SK-N-MC (cell line): ENCODE data around the gene CYB5A.

Experiments
- DNase-seq: peaks from one replicate; pipeline ENCODE4 v3.0.0-alpha.2; 2011; ENCODE audit warnings: low read depth, low spot score
- H3K27ac ChIP-seq: fragments of 200-600 bp; sonication (generic); 2 replicates; pipeline ENCODE4 v1.5.1; 2016; ENCODE audit warnings: mixed run types
- H3K36me3 ChIP-seq: fragments of 200-600 bp; sonication (generic); 2 replicates; pipeline ENCODE4 v1.6.1; 2017; ENCODE audit warnings: antibody characterized with exemption, low read length, mixed read lengths; ENCODE audit not compliant: insufficient read depth
- H3K4me3 ChIP-seq: fragments of 200-600 bp; sonication (generic); 2 replicates; pipeline ENCODE4 v1.5.1; 2016
- H3K9ac ChIP-seq: fragments of 200-600 bp; sonication (generic); 2 replicates; pipeline ENCODE4 v1.8.0; 2017; ENCODE audit warnings: mixed run types, mixed read lengths; ENCODE audit not compliant: insufficient read length
- H3K9me3 ChIP-seq: fragments of 200-600 bp; sonication (generic); 2 replicates; pipeline ENCODE4 v1.6.1; 2017; ENCODE audit warnings: low read depth, mild to moderate bottlenecking, antibody characterized with exemption, low read length, moderate library complexity, mixed read lengths
- EZH2 ChIP-seq: fragments of 200-600 bp; sonication (generic); IDR thresholded peaks from one replicate; pipeline ENCODE4 v1.6.1; 2017; ENCODE audit warnings: antibody characterized with exemption
- FOXP2 ChIP-seq: optimal IDR thresholded peaks from 2 replicates; pipeline ENCODE3; 2011; ENCODE audit warnings: mild to moderate bottlenecking, moderate library complexity; ENCODE audit not compliant: insufficient read depth; ENCODE audit errors: extremely low read length, control extremely low read depth
- POLR2AphosphoS5 ChIP-seq: IDR thresholded peaks from 2 replicates; pipeline ENCODE4 v1.6.1; 2012; ENCODE audit warnings: mild to moderate bottlenecking, low read depth, low read length, borderline replicate concordance

The CYB5A gene

DNA sequence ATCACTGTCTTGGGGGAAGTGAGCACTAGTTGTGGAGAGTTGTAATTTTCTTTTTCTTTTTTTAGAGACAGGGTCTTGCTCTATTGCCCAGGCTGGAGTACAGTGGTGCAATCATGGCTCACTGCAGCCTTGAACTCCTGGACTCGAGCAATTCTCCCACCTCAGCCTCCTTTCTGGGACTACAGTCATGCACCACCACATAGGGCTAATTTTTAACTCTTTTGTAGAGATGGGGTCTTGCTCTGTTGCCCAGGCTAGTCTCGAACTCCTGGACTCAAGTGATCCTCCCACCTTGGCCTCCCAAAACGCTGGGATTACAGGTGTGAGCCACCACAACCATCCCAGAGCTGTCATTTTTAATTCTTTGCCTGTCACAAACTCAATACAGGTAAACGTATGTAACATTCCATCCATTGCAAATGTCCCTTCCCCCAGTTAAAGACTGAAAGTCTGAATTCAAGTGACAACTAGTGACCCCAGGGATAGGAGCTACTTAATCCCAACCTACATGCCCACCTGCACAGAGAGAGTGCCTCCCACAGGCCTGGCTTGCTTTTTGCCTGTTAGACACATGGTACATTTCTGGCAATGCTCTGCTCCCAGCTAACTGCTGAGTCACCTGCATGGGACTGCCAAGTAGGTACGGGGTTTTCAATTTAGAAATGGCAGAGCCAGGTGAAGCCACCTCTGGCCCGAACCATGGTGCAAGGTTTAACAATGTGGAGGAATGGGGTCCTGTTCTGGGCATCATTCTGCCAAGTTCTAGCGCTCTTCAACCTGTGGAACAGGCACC is 60.6 kb downstream of the CYB5A start:
- Histone ChIP-seq H3K9me3 (no peaks in the 10 kb centered on the region), H3K36me3 (no peaks in the 10 kb centered on the region), H3K4me3 (no peak overlapping the region), H3K9ac (no peak overlapping the region), H3K27ac (no peak overlapping the region)
- no peak for DNase-seq
- TF ChIP-seq FOXP2 (no peak), POLR2AphosphoS5 (no peak), EZH2 (no peak)

DNA sequence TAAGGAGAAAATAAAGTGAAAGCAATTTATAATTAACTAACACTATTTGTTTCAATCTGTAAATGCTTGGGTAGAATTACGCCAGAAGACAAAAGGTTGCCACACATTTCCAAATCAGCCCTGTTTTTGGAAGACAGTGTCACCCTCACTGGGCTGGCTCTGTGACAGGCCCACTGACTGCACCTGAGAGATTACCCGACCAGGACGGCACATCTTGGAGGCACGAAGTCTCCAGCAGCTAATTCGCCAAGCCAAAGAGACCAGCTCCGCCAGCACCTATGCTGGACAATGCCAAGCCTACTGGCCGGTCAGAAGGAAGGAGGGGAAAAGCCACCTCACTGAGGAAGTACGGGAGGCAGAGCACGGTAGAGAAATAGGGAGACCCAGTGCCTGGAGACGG is 61.9 kb downstream of the CYB5A start:
- DNase-seq = no peak
- H3K9ac ChIP-seq = no peak overlapping the region
- H3K9me3 ChIP-seq = no peaks in the 10 kb centered on the region
- no peak for TF ChIP-seq EZH2
- H3K4me3 ChIP-seq = no peak overlapping the region
- H3K27ac ChIP-seq = no peak overlapping the region
- H3K36me3 ChIP-seq = no peaks in the 10 kb centered on the region

DNA sequence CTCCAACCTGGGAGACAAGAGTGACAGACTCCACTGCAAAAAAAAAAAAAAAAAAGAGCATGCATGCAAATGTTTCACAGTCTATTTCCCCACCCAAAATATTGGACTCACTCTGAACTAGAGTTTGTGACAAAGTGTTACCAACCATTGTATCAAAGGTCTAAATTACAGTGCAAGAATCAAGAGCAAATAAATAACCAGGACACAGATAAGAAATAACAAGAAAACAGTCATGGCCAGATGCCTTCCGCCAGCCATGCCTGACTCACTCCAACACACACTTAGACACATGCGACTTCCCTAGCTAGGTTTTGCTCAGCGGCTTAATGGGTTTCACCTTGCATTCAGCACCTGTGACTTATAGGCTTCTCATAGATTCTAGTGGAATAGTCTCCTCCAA is 62.8 kb downstream of the CYB5A start:
- Histone ChIP-seq H3K9ac (no peak overlapping the region), H3K9me3 (no peaks in the 10 kb centered on the region), H3K27ac (no peak overlapping the region), H3K4me3 (no peak overlapping the region), H3K36me3 (no peaks in the 10 kb centered on the region)
- TF ChIP-seq FOXP2 = no peak
- no peak for TF ChIP-seq POLR2AphosphoS5
- no peak for TF ChIP-seq EZH2
- no peak for DNase-seq

DNA sequence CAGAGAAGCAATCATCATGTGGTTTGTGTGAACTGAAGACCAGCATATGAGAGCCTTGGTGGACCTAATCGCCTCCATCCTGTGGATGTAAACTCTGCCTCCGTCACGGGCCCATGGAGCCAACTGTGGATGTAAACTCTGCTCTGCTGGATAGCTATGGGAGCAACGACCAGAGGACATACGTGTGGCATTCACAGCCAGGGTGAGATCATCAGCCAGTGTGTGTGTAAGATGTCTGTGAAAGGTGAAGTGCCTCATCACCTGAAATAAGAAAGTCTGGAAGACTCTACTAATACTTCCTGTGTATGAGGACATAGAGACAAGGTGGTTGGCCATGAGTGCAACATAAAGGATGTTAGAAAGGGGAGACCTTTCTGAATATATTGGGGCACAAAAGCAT is 63.5 kb downstream of the CYB5A start:
- DNase-seq = no peak
- no peaks in the 10 kb centered on the region for H3K36me3 ChIP-seq
- TF ChIP-seq FOXP2 (no peak), EZH2 (no peak), POLR2AphosphoS5 (no peak)
- no peaks in the 10 kb centered on the region for H3K9me3 ChIP-seq
- H3K9ac ChIP-seq = no peak overlapping the region
- no peak overlapping the region for H3K4me3 ChIP-seq
- no peak overlapping the region for H3K27ac ChIP-seq

DNA sequence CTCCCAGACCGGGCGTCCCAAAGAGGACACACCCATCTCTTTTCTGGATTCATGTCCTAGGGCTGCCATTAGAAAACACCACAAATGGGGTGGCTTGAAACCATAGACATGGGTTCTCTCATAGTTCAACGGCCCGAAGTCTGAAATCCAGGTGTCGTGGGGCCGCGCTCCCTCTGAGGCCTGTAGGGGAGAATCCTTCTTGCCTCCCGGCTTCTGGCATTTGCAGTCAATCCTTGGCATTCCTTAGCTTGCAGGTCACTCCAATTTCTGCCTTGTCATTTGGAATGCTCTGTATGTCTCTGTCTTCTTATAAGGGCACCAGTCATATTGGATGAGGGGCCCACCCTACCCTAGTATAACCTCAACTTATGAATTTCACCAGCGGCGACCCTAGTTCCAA is 65.1 kb downstream of the CYB5A start:
- DNase-seq = no peak
- H3K9ac ChIP-seq = no peak overlapping the region
- TF ChIP-seq POLR2AphosphoS5 (no peak), FOXP2 (no peak), EZH2 (no peak)
- H3K27ac ChIP-seq = no peak overlapping the region
- H3K36me3 ChIP-seq = no peaks in the 10 kb centered on the region
- no peak overlapping the region for H3K4me3 ChIP-seq
- no peaks in the 10 kb centered on the region for H3K9me3 ChIP-seq

DNA sequence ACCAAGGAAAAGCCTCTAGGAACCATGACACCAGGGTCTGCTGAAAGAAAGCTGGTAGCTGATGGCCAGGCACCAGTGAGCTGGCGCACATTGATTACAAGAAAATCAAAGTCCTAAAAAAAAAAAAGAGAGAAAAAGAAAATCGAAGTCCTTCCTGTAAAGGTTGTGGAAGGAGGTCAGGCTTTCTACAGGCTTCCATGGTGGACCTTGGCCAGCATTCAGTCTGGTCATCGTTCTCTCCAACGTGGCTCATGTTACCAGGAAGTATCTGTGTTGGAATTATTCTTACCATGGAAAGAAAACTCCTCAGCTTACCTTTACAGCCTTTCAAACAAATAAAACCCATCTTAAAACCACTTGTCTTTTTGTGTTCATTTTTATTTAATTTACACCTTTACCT is 65.6 kb downstream of the CYB5A start:
- Histone ChIP-seq H3K4me3 (no peak overlapping the region), H3K9ac (no peak overlapping the region), H3K27ac (no peak overlapping the region), H3K36me3 (no peaks in the 10 kb centered on the region), H3K9me3 (no peaks in the 10 kb centered on the region)
- no peak for TF ChIP-seq EZH2
- TF ChIP-seq FOXP2 = no peak
- TF ChIP-seq POLR2AphosphoS5 = no peak
- no peak for DNase-seq

DNA sequence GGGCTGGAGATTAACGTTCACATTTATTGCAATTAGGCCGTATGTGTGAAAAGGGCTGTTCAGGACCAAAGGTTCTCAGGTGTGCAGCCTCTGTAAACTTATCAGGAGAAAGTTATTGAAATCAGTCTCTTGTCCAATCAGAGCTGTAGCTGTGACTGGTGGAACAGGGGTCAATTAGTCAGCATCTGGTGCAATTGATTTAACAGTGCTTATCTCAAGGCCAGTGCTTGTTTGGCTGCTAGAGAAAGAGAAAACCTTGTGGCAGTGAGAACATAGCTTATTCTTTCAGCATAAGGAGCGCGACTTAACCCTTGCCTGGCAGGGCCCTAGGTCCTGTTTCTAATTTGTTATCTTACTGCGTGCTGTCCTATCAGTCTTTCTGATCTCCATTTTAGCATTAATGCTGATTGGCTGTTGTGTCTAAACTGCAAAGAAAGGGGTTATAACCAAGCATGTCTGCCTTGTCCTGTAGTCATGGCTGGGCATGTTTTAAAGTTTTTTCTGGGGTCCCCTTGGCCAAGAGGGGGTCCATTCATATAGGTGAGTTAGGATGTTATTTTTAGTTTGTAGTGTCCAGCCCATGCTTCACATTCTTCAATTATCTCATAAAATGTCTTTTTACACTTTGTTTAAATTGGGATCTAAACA is 66.4 kb downstream of the CYB5A start:
- no peak for DNase-seq
- Histone ChIP-seq H3K27ac (no peak overlapping the region), H3K36me3 (no peaks in the 10 kb centered on the region), H3K9ac (no peak overlapping the region), H3K9me3 (no peaks in the 10 kb centered on the region), H3K4me3 (no peak overlapping the region)
- TF ChIP-seq EZH2 = no peak
- TF ChIP-seq POLR2AphosphoS5 = no peak
- no peak for TF ChIP-seq FOXP2

DNA sequence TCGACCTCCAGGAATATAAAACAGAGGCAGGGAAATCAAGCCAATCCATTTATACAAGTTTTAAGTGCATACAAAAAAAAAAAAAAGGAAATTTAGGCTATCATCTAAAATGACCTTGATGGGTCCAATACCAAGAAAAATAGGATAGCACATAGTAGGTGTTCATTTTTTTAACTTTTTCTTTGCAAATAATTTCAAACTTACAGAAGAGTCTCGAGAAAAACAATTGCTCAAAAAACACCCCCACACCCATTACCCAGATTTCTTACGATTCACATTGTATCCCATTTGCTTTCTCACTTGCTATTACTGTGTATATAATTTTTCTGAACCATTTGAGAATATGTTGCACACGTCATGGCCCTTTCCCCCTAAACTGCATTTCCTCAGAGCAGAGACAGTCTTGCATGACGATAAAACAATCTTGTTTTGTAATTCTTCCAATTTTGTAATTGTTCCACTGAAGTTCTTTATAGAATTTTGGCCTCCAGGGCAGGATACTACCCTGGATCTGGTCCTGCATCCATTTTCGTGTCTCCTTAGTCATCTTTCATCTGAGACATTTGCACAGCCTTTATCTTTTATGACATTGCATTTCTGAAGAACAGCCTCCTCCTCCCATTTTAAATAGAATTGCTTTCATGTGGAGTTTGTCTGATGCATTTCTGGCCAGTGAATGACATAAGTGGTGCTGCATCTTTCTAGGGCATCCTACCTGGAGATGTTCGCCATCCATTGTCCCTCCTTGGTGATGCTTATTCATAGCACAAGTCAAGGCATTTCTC is 68.9 kb downstream of the CYB5A start:
- H3K36me3 ChIP-seq = no peaks in the 10 kb centered on the region
- H3K9me3 ChIP-seq = no peaks in the 10 kb centered on the region
- DNase-seq = no peak
- TF ChIP-seq FOXP2 = no peak
- no peak for TF ChIP-seq POLR2AphosphoS5
- no peak for TF ChIP-seq EZH2
- H3K4me3 ChIP-seq = no peak overlapping the region
- no peak overlapping the region for H3K27ac ChIP-seq
- H3K9ac ChIP-seq = no peak overlapping the region

DNA sequence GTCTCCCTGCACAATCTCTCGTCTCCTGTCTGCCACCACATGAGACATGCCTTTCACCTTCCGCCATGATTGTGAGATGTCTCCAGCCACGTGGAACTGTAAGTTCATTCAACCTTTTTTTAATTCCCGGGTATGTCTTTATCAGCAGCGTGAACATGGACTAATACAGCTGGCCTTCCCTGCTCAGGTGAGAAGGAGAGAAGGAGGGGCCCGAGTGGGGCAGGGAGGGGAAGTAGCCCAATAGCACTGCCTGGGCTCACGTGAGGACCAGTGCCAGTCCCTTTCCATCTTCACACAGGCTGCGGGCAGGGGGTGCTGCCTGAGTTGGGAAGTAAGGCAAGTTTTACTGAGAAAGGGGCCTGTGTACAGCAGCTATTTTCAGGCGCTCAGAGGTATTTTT is 70.7 kb downstream of the CYB5A start:
- TF ChIP-seq EZH2 (no peak), POLR2AphosphoS5 (no peak), FOXP2 (no peak)
- no peaks in the 10 kb centered on the region for H3K9me3 ChIP-seq
- DNase-seq = no peak
- no peak overlapping the region for H3K4me3 ChIP-seq
- H3K36me3 ChIP-seq = no peaks in the 10 kb centered on the region
- H3K27ac ChIP-seq = no peak overlapping the region
- no peak overlapping the region for H3K9ac ChIP-seq
